Epithelial cell of proximal tubule (primary cell): ENCODE results near the gene MTLN. TPM values are rescaled to one million over a fixed set of nuclear protein-coding genes. Genes with fewer than 3 reads are reported as not detected.
"Not testable (repeated sequence)": the region's sequence is repeated elsewhere in the genome, so short reads cannot be mapped to it uniquely, and the experiment has no call there.

ENCODE experiments used
- DNase-seq: peaks from one replicate; pipeline ENCODE4 v3.0.0-alpha.2; 2011; ENCODE audit warnings: low read depth
- H3K4me3 ChIP-seq: 2 replicates; pipeline ENCODE4 v1.5.1; 2011; ENCODE audit warnings: low read depth, mild to moderate bottlenecking, low read length
- CTCF ChIP-seq: conservative IDR thresholded peaks from 2 replicates; pipeline ENCODE4 v1.5.1; 2012; ENCODE audit warnings: low read depth, mild to moderate bottlenecking, low read length
- total RNA-seq: library from RNA; depleted of rRNA; stranded (reverse); fragments of >200 nt; gene quantifications from 2 replicates; pipeline ENCODE4 v1.2.3, GENCODE V29; 2015

MTLN gene
- total RNA-seq, 1 donor from 2014 or later = 188 TPM

- no peak for TF ChIP-seq CTCF
- H3K4me3 ChIP-seq = no peak overlapping the region
- no peak for DNase-seq
Observed at GRCh38 chr2:110219496-110220189, 7.3 kb upstream of the MTLN start.

GRCh38 chr2:110218889-110219288 lies 6.5 kb upstream of the MTLN start:
- not testable (repeated sequence) for H3K4me3 ChIP-seq, DNase-seq

- TF ChIP-seq CTCF = no peak
- no peak for DNase-seq
- no peak overlapping the region for H3K4me3 ChIP-seq
Observed at GRCh38 chr2:110216803-110217202, 4.5 kb upstream of the MTLN start.

- no peak for DNase-seq
- H3K4me3 ChIP-seq = no peak overlapping the region
- TF ChIP-seq CTCF = no peak
Observed at GRCh38 chr2:110216199-110216598, 3.9 kb upstream of the MTLN start.

- no peak for DNase-seq
- TF ChIP-seq CTCF = no peak
- H3K4me3 ChIP-seq = no peak overlapping the region
Observed at GRCh38 chr2:110215566-110216158, 3.3 kb upstream of the MTLN start.

- H3K4me3 ChIP-seq = no peak overlapping the region
- no peak for DNase-seq
- TF ChIP-seq CTCF = no peak
Observed at GRCh38 chr2:110215091-110215490, 2.7 kb upstream of the MTLN start.

GRCh38 chr2:110213522-110213921 lies 1.2 kb upstream of the MTLN start:
- not testable (repeated sequence) for DNase-seq, H3K4me3 ChIP-seq

- DNase-seq = no peak
- no peak overlapping the region for H3K4me3 ChIP-seq
- TF ChIP-seq CTCF = no peak
Observed at GRCh38 chr2:110205660-110206455, 6.5 kb downstream of the MTLN start.
